Astrocyte (in vitro differentiated cells and primary cell): ENCODE data around the gene CAVIN3. TPM values are rescaled to one million over a fixed set of nuclear protein-coding genes. Genes with fewer than 3 reads are reported as not detected.

Experiments
- DNase-seq: peaks from one replicate; pipeline ENCODE4 v3.0.0-alpha.2; 2010; ENCODE audit warnings: low read depth
- FAIRE-seq: peaks from 2 replicates; lab custom pipeline; 2011; peaks lifted over from hg19 to GRCh38; lab: Jason Lieb, UNC
- H2AFZ ChIP-seq: 2 replicates; pipeline ENCODE4 v1.6.0; 2012; ENCODE audit warnings: low read depth, low read length, inconsistent platforms
- H3K27ac ChIP-seq: 2 replicates; pipeline ENCODE4 v1.5.1; 2011; ENCODE audit warnings: low read depth, low read length, inconsistent platforms
- H3K27me3 ChIP-seq: 2 replicates; pipeline ENCODE4 v1.6.0; 2011; ENCODE audit warnings: low read length, inconsistent platforms; ENCODE audit not compliant: insufficient read depth
- H3K36me3 ChIP-seq: 2 replicates; pipeline ENCODE4 v1.5.1; 2011; ENCODE audit warnings: low read length, inconsistent platforms; ENCODE audit not compliant: insufficient read depth
- H3K4me1 ChIP-seq: 2 replicates; pipeline ENCODE4 v1.5.1; 2011; ENCODE audit warnings: low read length, inconsistent platforms; ENCODE audit not compliant: insufficient read depth
- H3K4me2 ChIP-seq: 2 replicates; pipeline ENCODE4 v1.6.0; 2012; ENCODE audit warnings: low read length, inconsistent platforms
- H3K4me3 ChIP-seq: 2 replicates; pipeline ENCODE4 v1.5.1; 2011; ENCODE audit warnings: low read depth, mild to moderate bottlenecking, low read length, inconsistent platforms; ENCODE audit not compliant: insufficient read depth
- H3K79me2 ChIP-seq: 2 replicates; pipeline ENCODE4 v1.6.0; 2012; ENCODE audit warnings: mild to moderate bottlenecking, low read length, inconsistent platforms; ENCODE audit not compliant: insufficient read depth
- H3K9ac ChIP-seq: 2 replicates; pipeline ENCODE4 v1.6.0; 2012; ENCODE audit warnings: mild to moderate bottlenecking, low read length, inconsistent platforms
- H3K9me3 ChIP-seq: 2 replicates; pipeline ENCODE4 v1.5.1; 2012; ENCODE audit warnings: low read depth, mild to moderate bottlenecking, low read length, inconsistent platforms; ENCODE audit not compliant: insufficient read depth
- H4K20me1 ChIP-seq: 2 replicates; pipeline ENCODE4 v1.6.0; 2012; ENCODE audit warnings: low read length, inconsistent platforms; ENCODE audit not compliant: insufficient read depth
- H3K27ac Mint-ChIP-seq: one replicate; pipeline ENCODE4 v1.8.0; 2021; ENCODE audit warnings: mild to moderate bottlenecking, mixed read lengths; ENCODE audit not compliant: unreplicated experiment
- H3K27me3 Mint-ChIP-seq: one replicate; pipeline ENCODE4 v1.8.0; 2021; ENCODE audit warnings: low read depth, mixed read lengths; ENCODE audit not compliant: unreplicated experiment
- H3K36me3 Mint-ChIP-seq: one replicate; pipeline ENCODE4 v1.8.0; 2021; ENCODE audit warnings: low read depth, mixed read lengths; ENCODE audit not compliant: unreplicated experiment
- H3K4me1 Mint-ChIP-seq: one replicate; pipeline ENCODE4 v1.8.0; 2021; ENCODE audit warnings: low read depth, mixed read lengths; ENCODE audit not compliant: unreplicated experiment
- H3K4me3 Mint-ChIP-seq: one replicate; pipeline ENCODE4 v1.8.0; 2021; ENCODE audit warnings: mild to moderate bottlenecking, moderate library complexity, mixed read lengths; ENCODE audit not compliant: unreplicated experiment
- H3K9me3 Mint-ChIP-seq: one replicate; pipeline ENCODE4 v1.8.0; 2021; ENCODE audit warnings: mild to moderate bottlenecking, mixed read lengths; ENCODE audit not compliant: unreplicated experiment
- EZH2 ChIP-seq: IDR thresholded peaks from 2 replicates; pipeline ENCODE4 v1.6.1; 2012; ENCODE audit warnings: mild to moderate bottlenecking, low read length, inconsistent platforms; ENCODE audit not compliant: insufficient read depth
- total RNA-seq: library from RNA; stranded (reverse); gene quantifications from 2 replicates; pipeline ENCODE4 v1.2.1, GENCODE V29; 2021
- TF ChIP-seq, protein P1 (sequence below): IDR thresholded peaks from 2 replicates; pipeline ENCODE4 v1.5.1; 2011; ENCODE audit warnings: low read depth, mild to moderate bottlenecking, inconsistent platforms, low read length, moderate library complexity; ENCODE audit not compliant: insufficient read depth

CAVIN3 gene
- total RNA-seq, 1 donor from 2014 or later: 57.3 TPM

DNA sequence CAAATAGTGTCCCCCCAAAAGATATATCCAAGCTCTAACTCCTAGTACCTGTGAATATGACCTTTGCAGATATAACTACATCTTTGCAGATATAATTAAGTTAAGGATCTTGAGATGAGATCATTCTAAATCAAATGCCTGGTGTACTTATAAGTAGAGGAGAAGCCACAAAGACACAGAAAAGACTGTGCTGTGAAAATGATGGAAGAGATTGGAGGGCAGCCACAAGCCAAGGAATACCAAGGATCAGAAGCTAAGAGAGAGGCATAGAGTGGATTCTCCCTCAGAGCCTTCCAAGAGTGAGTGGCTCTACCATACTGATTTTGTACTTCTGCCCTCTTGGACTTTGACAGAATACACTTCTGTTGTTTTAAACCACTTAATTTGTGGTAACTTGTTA lies 7.5 kb upstream of the CAVIN3 start:
- Histone ChIP-seq H3K9me3 (no peaks in the 10 kb centered on the region), H3K36me3 (no peaks in the 10 kb centered on the region)
- FAIRE-seq: no peak

DNA sequence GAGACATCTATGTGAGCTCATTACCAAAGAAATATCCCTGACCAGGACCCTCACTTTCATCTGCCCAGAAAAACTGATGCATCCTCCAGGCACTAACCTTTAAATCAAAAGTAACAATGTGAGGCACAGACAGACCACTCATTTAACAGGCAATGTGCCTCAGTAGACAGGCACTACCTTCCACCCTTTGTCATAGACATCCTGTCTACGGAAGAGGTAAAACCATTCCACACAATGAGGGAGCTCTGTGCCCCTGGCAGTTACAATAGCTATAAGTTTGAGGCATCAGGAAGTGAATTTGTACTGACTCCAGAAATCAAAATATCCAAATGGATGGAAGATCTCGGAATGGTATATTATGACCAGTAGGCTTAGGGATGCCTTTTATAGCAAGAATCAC lies 6.7 kb upstream of the CAVIN3 start:
- H3K4me3 Mint-ChIP-seq: no peak overlapping the region
- no peaks in the 10 kb centered on the region for H4K20me1 ChIP-seq
- no peak overlapping the region for H3K4me2 ChIP-seq
- no peaks in the 10 kb centered on the region for H3K27me3 Mint-ChIP-seq
- H3K9me3 ChIP-seq: no peaks in the 10 kb centered on the region
- peaks cover 2% of the 10 kb centered on the region for H3K4me1 ChIP-seq
- peaks cover 15% of the 10 kb centered on the region for H3K4me1 Mint-ChIP-seq
- H3K36me3 Mint-ChIP-seq: no peaks in the 10 kb centered on the region
- H3K36me3 ChIP-seq: no peaks in the 10 kb centered on the region
- no peaks in the 10 kb centered on the region for H3K9me3 Mint-ChIP-seq
- no peak for DNase-seq
- FAIRE-seq: no peak
- H3K9ac ChIP-seq: no peak overlapping the region
- TF ChIP-seq, protein P1, sequence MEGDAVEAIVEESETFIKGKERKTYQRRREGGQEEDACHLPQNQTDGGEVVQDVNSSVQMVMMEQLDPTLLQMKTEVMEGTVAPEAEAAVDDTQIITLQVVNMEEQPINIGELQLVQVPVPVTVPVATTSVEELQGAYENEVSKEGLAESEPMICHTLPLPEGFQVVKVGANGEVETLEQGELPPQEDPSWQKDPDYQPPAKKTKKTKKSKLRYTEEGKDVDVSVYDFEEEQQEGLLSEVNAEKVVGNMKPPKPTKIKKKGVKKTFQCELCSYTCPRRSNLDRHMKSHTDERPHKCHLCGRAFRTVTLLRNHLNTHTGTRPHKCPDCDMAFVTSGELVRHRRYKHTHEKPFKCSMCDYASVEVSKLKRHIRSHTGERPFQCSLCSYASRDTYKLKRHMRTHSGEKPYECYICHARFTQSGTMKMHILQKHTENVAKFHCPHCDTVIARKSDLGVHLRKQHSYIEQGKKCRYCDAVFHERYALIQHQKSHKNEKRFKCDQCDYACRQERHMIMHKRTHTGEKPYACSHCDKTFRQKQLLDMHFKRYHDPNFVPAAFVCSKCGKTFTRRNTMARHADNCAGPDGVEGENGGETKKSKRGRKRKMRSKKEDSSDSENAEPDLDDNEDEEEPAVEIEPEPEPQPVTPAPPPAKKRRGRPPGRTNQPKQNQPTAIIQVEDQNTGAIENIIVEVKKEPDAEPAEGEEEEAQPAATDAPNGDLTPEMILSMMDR: no peak
- TF ChIP-seq EZH2: no peak
- H3K4me3 ChIP-seq: no peak overlapping the region
- no peak overlapping the region for H3K27ac ChIP-seq
- no peaks in the 10 kb centered on the region for H3K27me3 ChIP-seq
- H3K27ac Mint-ChIP-seq: no peak overlapping the region
- H3K79me2 ChIP-seq: no peaks in the 10 kb centered on the region
- no peak overlapping the region for H2AFZ ChIP-seq

More for the DNA sequence above, 7.5 kb upstream of the CAVIN3 start:
- H3K36me3 Mint-ChIP-seq: no peaks in the 10 kb centered on the region
- no peaks in the 10 kb centered on the region for H3K79me2 ChIP-seq
- H3K4me1 ChIP-seq: no peaks in the 10 kb centered on the region
- no peaks in the 10 kb centered on the region for H3K9me3 Mint-ChIP-seq
- H3K27ac ChIP-seq: no peak overlapping the region
- no peak for TF ChIP-seq EZH2
- TF ChIP-seq, protein P1: no peak
- no peaks in the 10 kb centered on the region for H4K20me1 ChIP-seq
- no peak overlapping the region for H3K4me3 ChIP-seq
- peak; percentile 60 for DNase-seq
- H3K4me3 Mint-ChIP-seq: no peak overlapping the region
- no peak overlapping the region for H3K4me2 ChIP-seq
- H3K4me1 Mint-ChIP-seq: peaks cover 8% of the 10 kb centered on the region
- H3K27me3 Mint-ChIP-seq: no peaks in the 10 kb centered on the region
- H3K9ac ChIP-seq: no peak overlapping the region
- no peak overlapping the region for H2AFZ ChIP-seq
- H3K27ac Mint-ChIP-seq: no peak overlapping the region
- H3K27me3 ChIP-seq: no peaks in the 10 kb centered on the region

DNA sequence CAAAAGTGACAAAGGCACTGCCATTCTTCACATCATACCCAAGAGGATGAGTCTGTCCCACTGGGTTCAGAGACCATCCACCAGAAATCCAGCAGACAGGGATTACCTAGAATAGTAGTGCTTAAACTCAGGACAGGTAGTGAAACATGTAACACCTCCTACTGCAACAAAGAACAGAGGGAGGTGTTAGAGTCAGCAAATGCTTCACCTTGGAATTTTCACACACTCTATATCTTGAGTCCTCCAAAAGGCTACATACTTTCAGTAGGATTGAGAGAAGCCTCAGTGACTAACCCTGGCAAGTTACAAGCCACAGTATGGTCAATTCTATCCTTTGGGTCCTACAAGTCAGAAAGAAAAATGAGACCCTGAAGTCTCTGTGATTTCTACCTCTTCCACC lies 6.0 kb upstream of the CAVIN3 start:
- Mint-ChIP-seq H3K27me3 (no peaks in the 10 kb centered on the region), H3K9me3 (no peaks in the 10 kb centered on the region), H3K4me3 (no peak overlapping the region), H3K27ac (no peak overlapping the region), H3K4me1 (peaks cover 22% of the 10 kb centered on the region), H3K36me3 (no peaks in the 10 kb centered on the region)
- Histone ChIP-seq H3K36me3 (no peaks in the 10 kb centered on the region), H3K9me3 (no peaks in the 10 kb centered on the region), H3K79me2 (no peaks in the 10 kb centered on the region), H2AFZ (no peak overlapping the region), H3K9ac (no peak overlapping the region), H3K4me3 (no peak overlapping the region), H3K4me1 (peaks cover 9% of the 10 kb centered on the region), H4K20me1 (no peaks in the 10 kb centered on the region), H3K27me3 (no peaks in the 10 kb centered on the region), H3K4me2 (no peak overlapping the region), H3K27ac (no peak overlapping the region)
- DNase-seq (no peak), FAIRE-seq (no peak)
- no peak for TF ChIP-seq EZH2
- TF ChIP-seq, protein P1: no peak
